M059J (cell line): Measurements from ENCODE around the gene GTF2I. TPM values are rescaled to one million over a fixed set of nuclear protein-coding genes. Genes with fewer than 3 reads are reported as not detected.
"Not testable (repeated sequence)": the region's sequence is repeated elsewhere in the genome, so short reads cannot be mapped to it uniquely, and the experiment has no call there.

ENCODE experiments used
- DNase-seq: peaks from one replicate; pipeline ENCODE4 v3.0.0-alpha.2; 2012; ENCODE audit warnings: low read depth
- total RNA-seq: library from RNA; depleted of rRNA; stranded (reverse); fragments of >200 nt; shearing (Covaris generic); gene quantifications from 2 replicates; pipeline ENCODE4 v1.2.3, GENCODE V29; 2014; rRNA removed

Gene GTF2I
- 92.8 and 156 TPM in 2 replicates for total RNA-seq

GRCh38 chr7:74657692-74658177 is at the start of gene GTF2I:
Gene GTF2I (plus strand): TSS chr7:74657718. CDS start chr7:74689129, 31,411 bp downstream.
- no peak for DNase-seq

- DNase-seq = peak; percentile 87
Observed at GRCh38 chr7:74612015-74612829, 45.3 kb upstream of the GTF2I start.

- no peak for DNase-seq
Observed at GRCh38 chr7:74615933-74616780, 41.4 kb upstream of the GTF2I start.

- DNase-seq = no peak
Observed at GRCh38 chr7:74617180-74617744, 40.3 kb upstream of the GTF2I start.

GRCh38 chr7:74619235-74619860 is 38.2 kb upstream of the GTF2I start:
- DNase-seq = no peak

- DNase-seq = no peak
Observed at GRCh38 chr7:74622228-74622749, 35.2 kb upstream of the GTF2I start.

- no peak for DNase-seq
Observed at GRCh38 chr7:74623135-74623534, 34.4 kb upstream of the GTF2I start.

GRCh38 chr7:74625446-74625845 is 32.1 kb upstream of the GTF2I start:
- peak; percentile 55 for DNase-seq

GRCh38 chr7:74627661-74628411 is 29.7 kb upstream of the GTF2I start:
- peak; percentile 40 for DNase-seq

GRCh38 chr7:74632505-74632904 is 25.0 kb upstream of the GTF2I start:
- no peak for DNase-seq

- no peak for DNase-seq
Observed at GRCh38 chr7:74633451-74633921, 24.0 kb upstream of the GTF2I start.

GRCh38 chr7:74637745-74638144 is 19.8 kb upstream of the GTF2I start:
- DNase-seq = no peak

- peak; percentile 66 for DNase-seq
Observed at GRCh38 chr7:74650055-74650454, 7.5 kb upstream of the GTF2I start.

GRCh38 chr7:74650493-74651132 is 6.9 kb upstream of the GTF2I start:
- DNase-seq = not testable (repeated sequence)

GRCh38 chr7:74651133-74651504 is 6.4 kb upstream of the GTF2I start:
- DNase-seq = not testable (repeated sequence)

GRCh38 chr7:74653686-74654181 is 3.8 kb upstream of the GTF2I start:
- no peak for DNase-seq

GRCh38 chr7:74654811-74655210 is 2.7 kb upstream of the GTF2I start:
- DNase-seq = no peak

GRCh38 chr7:74655324-74655723 is 2.2 kb upstream of the GTF2I start:
- no peak for DNase-seq

GRCh38 chr7:74655768-74656440 is 1.6 kb upstream of the GTF2I start:
- DNase-seq = no peak
